Activated CD4-positive, alpha-beta T cell treated with anti-CD3 and anti-CD28 coated beads, Interleukin-2, amount 50 U/mL, for 1 hour (primary cell): ENCODE measurements around the gene HEXIM2.
A peak's percentile ranks its signal among the peaks of the same experiment; 100 is the strongest.

Experiments
- DNase-seq: peaks from one replicate; pipeline ENCODE4 v3.0.0-alpha.2; 2020

The HEXIM2 gene

GRCh38 chr17:45145035-45145389, 16.7 kb upstream of the HEXIM2 start:
- DNase-seq = no peak

- no peak for DNase-seq
These were observed 15.5 kb upstream of the HEXIM2 start for GRCh38 chr17:45146166-45146565.

GRCh38 chr17:45146592-45146889, 15.1 kb upstream of the HEXIM2 start:
- no peak for DNase-seq

- DNase-seq = peak; percentile 65
These were observed 14.6 kb upstream of the HEXIM2 start for GRCh38 chr17:45146890-45147580.

- peak; percentile 67 for DNase-seq
These were observed 14.0 kb upstream of the HEXIM2 start for GRCh38 chr17:45147581-45148182.

- DNase-seq = peak; percentile 98
These were observed 13.3 kb upstream of the HEXIM2 start, which contains the start of gene HEXIM1 for GRCh38 chr17:45148183-45149036. HEXIM1 (plus strand) TSS chr17:45148475; CDS start chr17:45149191, 716 bp downstream.

- DNase-seq = peak; percentile 70
These were observed 12.5 kb upstream of the HEXIM2 start for GRCh38 chr17:45149037-45149668.

GRCh38 chr17:45149669-45150664, 11.7 kb upstream of the HEXIM2 start:
- peak; percentile 26 for DNase-seq

- no peak for DNase-seq
These were observed 10.5 kb upstream of the HEXIM2 start for GRCh38 chr17:45150911-45151809.

- DNase-seq = no peak
These were observed 6.6 kb upstream of the HEXIM2 start for GRCh38 chr17:45155029-45155428.

- no peak for DNase-seq
These were observed 6.2 kb upstream of the HEXIM2 start for GRCh38 chr17:45155483-45155882.

- DNase-seq = no peak
These were observed 5.4 kb upstream of the HEXIM2 start for GRCh38 chr17:45156242-45156641.

- peak; percentile 56 for DNase-seq
These were observed 1.0 kb upstream of the HEXIM2 start for GRCh38 chr17:45160447-45161287.

GRCh38 chr17:45162025-45162687, 481 bp downstream of the HEXIM2 start:
- DNase-seq = no peak

GRCh38 chr17:45164734-45165269, 3.1 kb downstream of the HEXIM2 start:
- DNase-seq = no peak

- DNase-seq = no peak
These were observed 7.5 kb downstream of the HEXIM2 start for GRCh38 chr17:45168991-45169752.

- no peak for DNase-seq
These were observed 8.7 kb downstream of the HEXIM2 start for GRCh38 chr17:45170280-45170930.

- no peak for DNase-seq
These were observed 9.3 kb downstream of the HEXIM2 start for GRCh38 chr17:45170931-45171337.
